ENCODE data around the gene SCN8A. TPM values are rescaled to one million over a fixed set of nuclear protein-coding genes. Genes with fewer than 3 reads are reported as not detected.

SCN8A gene
- total RNA-seq, 3 donors from 2014 or later (not counting 1 experiment from before 2014, with no cell fraction given) = 0.42 to 0.66 (median 0.65) TPM

DNA sequence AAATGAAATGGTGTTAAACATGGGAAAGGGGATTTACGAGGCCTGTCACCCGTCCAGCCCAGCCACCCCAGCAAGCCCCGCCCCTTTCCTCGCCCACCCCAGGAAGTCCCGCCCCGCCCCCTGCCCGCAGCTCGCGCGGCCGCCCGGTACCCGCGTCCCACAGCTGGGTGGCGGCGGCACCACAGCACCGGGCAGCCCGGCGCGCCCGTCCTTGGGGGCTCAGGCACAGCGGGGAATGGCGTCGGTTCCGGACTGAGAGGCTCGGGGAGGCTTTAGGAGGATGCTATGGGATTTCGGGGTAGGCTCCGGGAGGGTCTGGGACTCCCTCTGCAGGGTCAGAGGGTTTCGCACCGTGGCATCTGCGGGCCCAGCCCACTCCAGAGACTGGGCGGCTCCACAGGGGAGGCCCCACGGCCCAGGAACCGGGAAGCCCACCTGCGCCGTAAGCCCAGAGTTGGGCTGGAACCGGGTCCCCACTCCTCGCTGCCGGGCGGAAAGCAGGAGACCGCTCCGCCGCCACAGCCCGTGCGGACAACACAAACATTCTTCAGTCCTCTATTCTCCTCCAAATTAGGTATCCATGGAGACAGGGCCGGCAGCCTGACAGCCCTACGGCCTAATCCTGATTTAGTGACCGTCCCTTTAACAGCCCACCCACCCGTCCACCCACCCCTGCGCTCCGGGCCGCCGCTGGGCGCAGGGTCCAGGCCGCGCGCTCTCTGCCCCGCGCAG, 256.0 kb downstream of the SCN8A start:
- DNase-seq (peak; percentile 37 to 62), ATAC-seq (peak; percentile 55 to 85 (median 85))
- peaks cover 28% of the 10 kb centered on the region for H3K27me3 ChIP-seq (ENCODE audit: control insufficient read depth, insufficient read depth, low read length)
- Mint-ChIP-seq H3K4me3 (peak overlapping the region; percentile 86), H3K9me3 (no peaks in the 10 kb centered on the region), H3K4me1 (peaks cover 0 to 26% of the 10 kb centered on the region in 2 donors), H3K27me3 (ENCODE audit: low read depth in 2 of 2) (peaks cover 24 to 40% of the 10 kb centered on the region in 2 donors), H3K36me3 (no peaks in the 10 kb centered on the region), H3K27ac (no peak overlapping the region)
- peak overlapping the region; percentile 50 for H3K4me3 ChIP-seq (ENCODE audit: low read length)
- WGBS (ENCODE audit: insufficient coverage) = 2% methylated on average over 56 of the region's 59 CpGs
- H3K27ac ChIP-seq (ENCODE audit: low read length) = no peak overlapping the region
- H3K9me3 ChIP-seq (ENCODE audit: control insufficient read depth, insufficient read depth, low read length) = no peaks in the 10 kb centered on the region
- H3K36me3 ChIP-seq (ENCODE audit: control insufficient read depth, insufficient read depth, low read length) = no peaks in the 10 kb centered on the region
- TF ChIP-seq, protein P1, sequence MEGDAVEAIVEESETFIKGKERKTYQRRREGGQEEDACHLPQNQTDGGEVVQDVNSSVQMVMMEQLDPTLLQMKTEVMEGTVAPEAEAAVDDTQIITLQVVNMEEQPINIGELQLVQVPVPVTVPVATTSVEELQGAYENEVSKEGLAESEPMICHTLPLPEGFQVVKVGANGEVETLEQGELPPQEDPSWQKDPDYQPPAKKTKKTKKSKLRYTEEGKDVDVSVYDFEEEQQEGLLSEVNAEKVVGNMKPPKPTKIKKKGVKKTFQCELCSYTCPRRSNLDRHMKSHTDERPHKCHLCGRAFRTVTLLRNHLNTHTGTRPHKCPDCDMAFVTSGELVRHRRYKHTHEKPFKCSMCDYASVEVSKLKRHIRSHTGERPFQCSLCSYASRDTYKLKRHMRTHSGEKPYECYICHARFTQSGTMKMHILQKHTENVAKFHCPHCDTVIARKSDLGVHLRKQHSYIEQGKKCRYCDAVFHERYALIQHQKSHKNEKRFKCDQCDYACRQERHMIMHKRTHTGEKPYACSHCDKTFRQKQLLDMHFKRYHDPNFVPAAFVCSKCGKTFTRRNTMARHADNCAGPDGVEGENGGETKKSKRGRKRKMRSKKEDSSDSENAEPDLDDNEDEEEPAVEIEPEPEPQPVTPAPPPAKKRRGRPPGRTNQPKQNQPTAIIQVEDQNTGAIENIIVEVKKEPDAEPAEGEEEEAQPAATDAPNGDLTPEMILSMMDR (IDR thresholded peaks at IDR 0.05) = no peak
- intact Hi-C loops (cut with micrococcal nuclease) = no loop called here
- peaks cover 32% of the 10 kb centered on the region for H3K4me1 ChIP-seq (ENCODE audit: control insufficient read depth, insufficient read depth, low read length)

DNA sequence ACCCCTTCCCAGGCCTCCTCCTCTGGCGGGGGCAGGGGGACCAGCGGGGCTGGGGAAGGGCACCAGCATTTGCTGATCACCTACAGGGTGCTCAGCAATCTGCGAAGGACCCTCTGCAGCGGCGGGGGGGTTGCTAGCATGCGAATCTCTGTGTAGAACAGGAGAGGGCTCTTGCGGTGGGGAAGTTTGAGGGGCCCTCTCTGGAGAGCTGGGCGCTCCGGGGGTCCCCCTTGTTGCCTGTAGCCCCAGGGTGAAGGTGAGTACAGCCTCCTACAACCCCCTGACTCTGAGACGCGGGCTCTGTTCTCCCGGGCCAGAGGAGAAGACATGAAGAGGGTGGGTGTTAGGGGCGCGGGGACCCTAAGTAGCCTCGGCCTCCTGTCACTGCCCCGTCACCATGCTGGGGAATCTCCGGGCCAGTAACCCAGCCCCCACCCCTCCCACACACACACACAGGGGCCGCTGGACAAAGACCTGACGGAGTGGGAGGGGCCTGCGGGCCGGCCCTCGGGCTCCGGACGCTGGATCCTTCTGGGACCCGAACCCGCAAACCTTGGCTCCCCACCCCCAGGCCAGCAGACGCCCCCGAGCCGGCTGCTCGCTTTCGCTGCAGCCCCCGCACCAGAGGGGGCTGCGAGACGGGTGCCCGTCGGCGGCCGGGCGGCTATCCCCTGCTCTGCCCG, 256.8 kb downstream of the SCN8A start:
- TF ChIP-seq, protein P1 (IDR thresholded peaks at IDR 0.05) = no peak
- WGBS (ENCODE audit: insufficient coverage) = 2% methylated on average over 35 of the region's 40 CpGs
- H3K4me3 Mint-ChIP-seq = peak overlapping the region; percentile 56
- ATAC-seq (peak in 2 of 3 donors; percentile 7 to 30), DNase-seq (no peak)
- H3K27me3 Mint-ChIP-seq (ENCODE audit: low read depth in 2 of 2) = peaks cover 31 to 46% of the 10 kb centered on the region in 2 donors
- H3K36me3 ChIP-seq (ENCODE audit: control insufficient read depth, insufficient read depth, low read length) = no peaks in the 10 kb centered on the region
- H3K4me3 ChIP-seq (ENCODE audit: low read length) = no peak overlapping the region
- H3K4me1 Mint-ChIP-seq = peaks cover 0 to 29% of the 10 kb centered on the region in 2 donors
- H3K27ac ChIP-seq (ENCODE audit: low read length) = no peak overlapping the region
- H3K9me3 Mint-ChIP-seq = no peaks in the 10 kb centered on the region
- no peaks in the 10 kb centered on the region for H3K9me3 ChIP-seq (ENCODE audit: control insufficient read depth, insufficient read depth, low read length)
- H3K36me3 Mint-ChIP-seq = no peaks in the 10 kb centered on the region
- peaks cover 28% of the 10 kb centered on the region for H3K27me3 ChIP-seq (ENCODE audit: control insufficient read depth, insufficient read depth, low read length)
- no peak overlapping the region for H3K27ac Mint-ChIP-seq
- H3K4me1 ChIP-seq (ENCODE audit: control insufficient read depth, insufficient read depth, low read length) = peaks cover 37% of the 10 kb centered on the region
- intact Hi-C loops (cut with micrococcal nuclease) = no loop called here

DNA sequence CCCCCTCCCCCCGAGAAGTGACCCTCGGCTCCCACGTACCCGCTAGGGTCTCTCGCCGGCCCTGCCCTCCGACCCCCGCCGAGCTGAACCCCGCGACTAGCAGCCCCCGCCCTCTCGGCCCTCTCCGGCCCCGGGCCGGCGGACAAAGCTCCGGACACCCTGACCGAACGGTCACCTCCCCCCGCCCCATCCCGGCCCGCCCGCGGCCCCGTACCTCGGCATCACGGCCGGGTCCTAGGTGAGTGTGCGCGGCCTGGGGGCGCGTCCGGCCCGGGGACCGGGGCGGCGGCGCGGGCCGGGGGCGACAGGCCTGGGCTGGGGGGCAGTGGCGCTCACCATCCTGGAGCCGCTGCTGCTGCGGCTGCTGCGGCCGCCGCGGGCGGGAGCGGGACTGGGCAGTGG, 257.3 kb downstream of the SCN8A start, which contains the start of gene FIGNL2:
Gene FIGNL2 (minus strand): TSS at position 393 of the 402 bp plus-strand sequence. CDS start 26,305 bp downstream, outside the sequence.
- Mint-ChIP-seq H3K27me3 (ENCODE audit: low read depth in 2 of 2) (peaks cover 35 to 50% of the 10 kb centered on the region in 2 donors), H3K27ac (no peak within 1 kb of the TSS), H3K4me3 (peak within 1 kb of the TSS; percentile 56), H3K9me3 (no peaks in the 10 kb centered on the region), H3K4me1 (peaks cover 0 to 29% of the 10 kb centered on the region in 2 donors), H3K36me3 (no peaks in the 10 kb centered on the region)
- peaks cover 28% of the 10 kb centered on the region for H3K27me3 ChIP-seq (ENCODE audit: control insufficient read depth, insufficient read depth, low read length)
- no peaks in the 10 kb centered on the region for H3K9me3 ChIP-seq (ENCODE audit: control insufficient read depth, insufficient read depth, low read length)
- ATAC-seq (no peak), DNase-seq (no peak)
- H3K36me3 ChIP-seq (ENCODE audit: control insufficient read depth, insufficient read depth, low read length) = no peaks in the 10 kb centered on the region
- TF ChIP-seq, protein P1 (IDR thresholded peaks at IDR 0.05) = no peak
- H3K4me1 ChIP-seq (ENCODE audit: control insufficient read depth, insufficient read depth, low read length) = peaks cover 40% of the 10 kb centered on the region
- WGBS (ENCODE audit: insufficient coverage) = 12% methylated on average over 51 of the region's 51 CpGs
- intact Hi-C loops (cut with micrococcal nuclease) = no loop called here
- no peak within 1 kb of the TSS for H3K27ac ChIP-seq (ENCODE audit: low read length)
- H3K4me3 ChIP-seq (ENCODE audit: low read length) = no peak within 1 kb of the TSS
